Stimulated activated naive CD8-positive, alpha-beta T cell treated with anti-CD3 and anti-CD28 coated beads, Interleukin-15, Interleukin-2, amounts not matched to agents 100 U/mL and 50 U/mL, for 24 hours (primary cell): ENCODE results near the gene ANKRD11.
"Not testable (repeated sequence)": the region's sequence is repeated elsewhere in the genome, so short reads cannot be mapped to it uniquely, and the experiment has no call there.

Experiments
- ATAC-seq: fragments of 150-1000 bp; cut with Tn5 transposase; one replicate; pipeline ENCODE4 v1.10.0; 2021
- DNase-seq: peaks from one replicate; pipeline ENCODE4 v3.0.0; 2021

The ANKRD11 gene

GRCh38 chr16:89402962-89403361 lies 87.4 kb downstream of the ANKRD11 start:
- ATAC-seq (peak; percentile 32), DNase-seq (peak; percentile 37)

- DNase-seq (no peak), ATAC-seq (no peak)
Observed at GRCh38 chr16:89401641-89402445, 88.5 kb downstream of the ANKRD11 start.

GRCh38 chr16:89401205-89401604 lies 89.2 kb downstream of the ANKRD11 start:
- DNase-seq: no peak
- no peak for ATAC-seq

GRCh38 chr16:89400740-89401139 lies 89.6 kb downstream of the ANKRD11 start:
- ATAC-seq (no peak), DNase-seq (no peak)

- DNase-seq (no peak), ATAC-seq (no peak)
Observed at GRCh38 chr16:89398924-89399323, 91.4 kb downstream of the ANKRD11 start.

GRCh38 chr16:89397331-89397861 lies 93.0 kb downstream of the ANKRD11 start:
- ATAC-seq (no peak), DNase-seq (no peak)

- no peak for DNase-seq
- no peak for ATAC-seq
Observed at GRCh38 chr16:89396156-89396555, 94.2 kb downstream of the ANKRD11 start.

GRCh38 chr16:89395150-89396142 lies 94.9 kb downstream of the ANKRD11 start:
- ATAC-seq (no peak), DNase-seq (no peak)

- DNase-seq: no peak
- ATAC-seq: no peak
Observed at GRCh38 chr16:89393738-89394406, 96.5 kb downstream of the ANKRD11 start.

GRCh38 chr16:89392881-89393737 lies 97.3 kb downstream of the ANKRD11 start:
- ATAC-seq (no peak), DNase-seq (no peak)

GRCh38 chr16:89390224-89390583 lies 100.2 kb downstream of the ANKRD11 start:
- not testable (repeated sequence) for DNase-seq, ATAC-seq

- ATAC-seq: not testable (repeated sequence)
Observed at GRCh38 chr16:89389504-89390223, 100.7 kb downstream of the ANKRD11 start.

GRCh38 chr16:89388536-89388935 lies 101.8 kb downstream of the ANKRD11 start:
- DNase-seq: no peak
- no peak for ATAC-seq

More at GRCh38 chr16:89389504-89390223, 100.7 kb downstream of the ANKRD11 start:
- not testable (repeated sequence) for DNase-seq

GRCh38 chr16:89386306-89387185 lies 103.8 kb downstream of the ANKRD11 start:
- ATAC-seq (no peak), DNase-seq (no peak)

- ATAC-seq: no peak
Observed at GRCh38 chr16:89385712-89386111, 104.6 kb downstream of the ANKRD11 start.

GRCh38 chr16:89384282-89384681 lies 106.1 kb downstream of the ANKRD11 start:
- ATAC-seq (no peak), DNase-seq (no peak)

More at GRCh38 chr16:89385712-89386111, 104.6 kb downstream of the ANKRD11 start:
- no peak for DNase-seq

GRCh38 chr16:89383095-89384003 lies 107.0 kb downstream of the ANKRD11 start:
- ATAC-seq: peak; percentile 63
- no peak for DNase-seq

- not testable (repeated sequence) for ATAC-seq, DNase-seq
Observed at GRCh38 chr16:89382555-89382954, 107.8 kb downstream of the ANKRD11 start.
